Stimulated activated CD4-positive, alpha-beta T cell treated with anti-CD3 and anti-CD28 coated beads, TNF-alpha, amount 100 ng/mL, for 4 hours (primary cell): ENCODE results near the gene EPAS1.

Source experiments
- DNase-seq, 3 experiments: peaks; one replicate each; pipeline ENCODE4 v3.0.0-alpha.2; 2020; ENCODE audit warnings: low read depth in 3 of 3

The EPAS1 gene

GRCh38 chr2:46320141-46320567 lies 22.9 kb downstream of the EPAS1 start:
- DNase-seq = no peak

GRCh38 chr2:46323730-46324129 lies 26.5 kb downstream of the EPAS1 start:
- DNase-seq = no peak

- DNase-seq = no peak
These were observed 28.1 kb downstream of the EPAS1 start for GRCh38 chr2:46325182-46325928.

GRCh38 chr2:46326231-46326980 lies 29.2 kb downstream of the EPAS1 start:
- no peak for DNase-seq

- DNase-seq = no peak
These were observed 30.4 kb downstream of the EPAS1 start for GRCh38 chr2:46327627-46328026.

- DNase-seq = no peak
These were observed 31.1 kb downstream of the EPAS1 start for GRCh38 chr2:46328291-46328690.

GRCh38 chr2:46328829-46329228 lies 31.6 kb downstream of the EPAS1 start:
- no peak for DNase-seq

- no peak for DNase-seq
These were observed 32.1 kb downstream of the EPAS1 start for GRCh38 chr2:46329340-46329739.

GRCh38 chr2:46329803-46330775 lies 32.9 kb downstream of the EPAS1 start:
- no peak for DNase-seq

- DNase-seq = no peak
These were observed 34.0 kb downstream of the EPAS1 start for GRCh38 chr2:46331109-46331766.

- no peak for DNase-seq
These were observed 35.6 kb downstream of the EPAS1 start for GRCh38 chr2:46332686-46333281.

- no peak for DNase-seq
These were observed 36.7 kb downstream of the EPAS1 start for GRCh38 chr2:46333912-46334311.

GRCh38 chr2:46334389-46335271 lies 37.4 kb downstream of the EPAS1 start:
- no peak for DNase-seq

GRCh38 chr2:46335391-46336282 lies 38.4 kb downstream of the EPAS1 start:
- DNase-seq = no peak

GRCh38 chr2:46336283-46336959 lies 39.2 kb downstream of the EPAS1 start:
- no peak for DNase-seq

- no peak for DNase-seq
These were observed 40.2 kb downstream of the EPAS1 start for GRCh38 chr2:46337208-46337994.

GRCh38 chr2:46338674-46339073 lies 41.5 kb downstream of the EPAS1 start:
- DNase-seq = no peak

- no peak for DNase-seq
These were observed 42.0 kb downstream of the EPAS1 start for GRCh38 chr2:46339200-46339599.
